ENCODE results near the gene DHRS4. TPM values are rescaled to one million over a fixed set of nuclear protein-coding genes. Genes with fewer than 3 reads are reported as not detected.

Gene DHRS4
- polyA plus RNA-seq, 5 donors: 34.0 to 45.4 (median 35.5) TPM

Other genes starting within 250 kb of the DHRS4 start
- 10 to 100 TPM; 27.3 to 32.3 (median 29.4) TPM for gene DHRS4L2, start 35.2 kb downstream of the DHRS4 start, polyA plus RNA-seq (ENCODE audit: insufficient read depth in 1 of 5, insufficient read length in 5 of 5, low replicate concordance in 1 of 5)
- 1 to 10 TPM in 3 of 5 donors, under 1 TPM in 2; 0.72 to 1.7 (median 1.1) TPM for gene CARMIL3, start 98.2 kb downstream of the DHRS4 start, polyA plus RNA-seq (ENCODE audit: insufficient read depth in 1 of 5, insufficient read length in 5 of 5, low replicate concordance in 1 of 5)
- gene CPNE6, start 117.8 kb downstream of the DHRS4 start, polyA plus RNA-seq (ENCODE audit: insufficient read depth in 1 of 5, insufficient read length in 5 of 5, low replicate concordance in 1 of 5): not detected
- 10 to 100 TPM; 13.3 to 17.8 (median 14.7) TPM for gene PCK2, start 140.5 kb downstream of the DHRS4 start, polyA plus RNA-seq (ENCODE audit: insufficient read depth in 1 of 5, insufficient read length in 5 of 5, low replicate concordance in 1 of 5)
- 10 to 100 TPM; 59.5 to 74.4 (median 65.9) TPM for gene DCAF11, start 161.0 kb downstream of the DHRS4 start, polyA plus RNA-seq (ENCODE audit: insufficient read depth in 1 of 5, insufficient read length in 5 of 5, low replicate concordance in 1 of 5)
- 1 to 10 TPM; 1.0 to 2.3 (median 1.2) TPM for gene NRL, start 161.2 kb downstream of the DHRS4 start, polyA plus RNA-seq (ENCODE audit: insufficient read depth in 1 of 5, insufficient read length in 5 of 5, low replicate concordance in 1 of 5)
- 1 to 10 TPM in 3 of 5 donors, under 1 TPM in 2; 0.60 to 9.4 (median 1.1) TPM for gene FITM1, start 176.9 kb downstream of the DHRS4 start, polyA plus RNA-seq (ENCODE audit: insufficient read depth in 1 of 5, insufficient read length in 5 of 5, low replicate concordance in 1 of 5)
- 100 to 1,000 TPM; 190 to 234 (median 222) TPM for gene PSME1, start 182.4 kb downstream of the DHRS4 start, polyA plus RNA-seq (ENCODE audit: insufficient read depth in 1 of 5, insufficient read length in 5 of 5, low replicate concordance in 1 of 5)
- gene EMC9, start 187.8 kb downstream of the DHRS4 start, polyA plus RNA-seq (ENCODE audit: insufficient read depth in 1 of 5, insufficient read length in 5 of 5, low replicate concordance in 1 of 5): 10 to 100 TPM; 12.6 to 25.8 (median 24.3) TPM
- 100 to 1,000 TPM; 159 to 175 (median 166) TPM for gene PSME2, start 192.8 kb downstream of the DHRS4 start, polyA plus RNA-seq (ENCODE audit: insufficient read depth in 1 of 5, insufficient read length in 5 of 5, low replicate concordance in 1 of 5)
- gene RNF31, start 193.7 kb downstream of the DHRS4 start, polyA plus RNA-seq (ENCODE audit: insufficient read depth in 1 of 5, insufficient read length in 5 of 5, low replicate concordance in 1 of 5): 10 to 100 TPM; 42.8 to 60.2 (median 55.7) TPM
- gene IRF9, start 207.5 kb downstream of the DHRS4 start, polyA plus RNA-seq (ENCODE audit: insufficient read depth in 1 of 5, insufficient read length in 5 of 5, low replicate concordance in 1 of 5): 10 to 100 TPM; 49.8 to 68.6 (median 57.2) TPM
- gene REC8, start 218.3 kb downstream of the DHRS4 start, polyA plus RNA-seq (ENCODE audit: insufficient read depth in 1 of 5, insufficient read length in 5 of 5, low replicate concordance in 1 of 5): 10 to 100 TPM; 36.6 to 67.1 (median 48.2) TPM
- gene IPO4, start 235.0 kb downstream of the DHRS4 start, polyA plus RNA-seq (ENCODE audit: insufficient read depth in 1 of 5, insufficient read length in 5 of 5, low replicate concordance in 1 of 5): 10 to 100 TPM; 20.2 to 37.0 (median 24.5) TPM
- 10 to 100 TPM; 24.6 to 44.1 (median 33.8) TPM for gene TM9SF1, start 241.7 kb downstream of the DHRS4 start, polyA plus RNA-seq (ENCODE audit: insufficient read depth in 1 of 5, insufficient read length in 5 of 5, low replicate concordance in 1 of 5)